Stimulated activated CD4-positive, alpha-beta T cell treated with anti-CD3 and anti-CD28 coated beads, Interleukin-2, amount 100 ng/mL, for 48 hours (primary cell): ENCODE measurements around the gene BRPF3.

Experiments
- DNase-seq, 2 donors: peaks; one replicate each; pipeline ENCODE4 v3.0.0-alpha.2; 2020

The BRPF3 gene

DNA sequence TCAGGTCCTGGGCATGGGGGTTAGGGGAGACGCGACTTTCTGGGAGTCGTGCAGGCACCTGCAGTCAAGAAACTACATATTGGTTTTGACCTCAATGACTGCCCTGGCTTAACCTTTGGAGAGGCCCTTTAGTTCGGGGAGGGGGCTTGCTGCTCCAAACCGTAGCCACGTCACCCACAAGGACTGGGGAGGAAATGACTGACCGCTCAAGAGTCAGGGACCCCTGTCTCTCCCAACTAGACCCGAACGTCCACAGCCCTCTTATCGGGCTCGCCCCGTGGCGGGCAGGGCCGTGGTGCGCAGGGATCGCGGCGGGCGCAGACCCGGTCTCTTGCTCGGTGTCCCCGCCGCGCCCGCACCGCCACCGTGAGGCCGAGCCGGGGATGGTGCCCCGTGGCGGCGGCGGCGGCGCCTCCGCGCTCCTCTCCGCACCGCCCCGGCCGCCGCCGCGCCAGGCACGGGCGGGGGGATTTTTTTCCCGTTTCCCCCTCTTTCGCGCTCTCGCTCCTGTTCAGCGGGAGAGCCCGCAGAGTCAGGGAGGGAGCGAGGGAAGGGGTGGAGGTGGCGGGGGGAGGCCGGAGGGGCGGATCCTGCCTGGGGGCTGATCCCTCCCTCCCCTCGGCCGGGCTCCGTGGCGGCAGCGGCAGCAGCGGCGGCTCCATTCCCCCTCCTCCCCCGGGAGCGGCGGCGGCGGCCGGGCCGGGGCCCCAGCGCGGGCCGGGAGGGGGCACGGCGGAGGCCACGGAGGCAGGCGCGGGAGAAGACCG lies at the start of gene BRPF3:
TSS of gene BRPF3 (plus strand) at position 632 of the 767 bp plus-strand sequence. CDS start 3,579 bp downstream, outside the sequence.
- DNase-seq = peak; percentile 62 to 70

GRCh38 chr6:36147294-36147693 lies 49.2 kb upstream of the BRPF3 start:
- DNase-seq = no peak

GRCh38 chr6:36149476-36149875 lies 47.1 kb upstream of the BRPF3 start:
- DNase-seq = no peak

GRCh38 chr6:36150283-36150682 lies 46.3 kb upstream of the BRPF3 start:
- DNase-seq = no peak

- no peak for DNase-seq
Measured at GRCh38 chr6:36154286-36154685, 42.3 kb upstream of the BRPF3 start.

DNA sequence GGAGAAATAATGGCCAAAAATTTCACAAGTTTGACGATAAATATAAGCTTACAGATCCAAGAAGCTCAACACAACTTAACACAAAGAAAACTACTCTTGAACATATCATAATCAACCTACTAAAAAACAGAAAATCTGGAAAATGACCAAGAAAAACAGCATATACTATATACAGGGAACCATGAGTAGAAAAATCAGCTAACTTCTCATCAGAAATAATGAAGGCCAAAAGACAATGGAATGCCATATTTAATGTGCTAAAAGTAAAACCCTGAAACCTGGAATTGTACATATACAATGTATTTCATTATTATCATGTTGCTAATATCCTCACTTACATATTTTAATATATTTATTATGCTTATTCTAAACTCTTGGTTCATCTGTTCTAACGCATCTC lies 40.9 kb upstream of the BRPF3 start:
- DNase-seq = no peak

GRCh38 chr6:36160147-36160760 lies 36.3 kb upstream of the BRPF3 start:
- no peak for DNase-seq

DNA sequence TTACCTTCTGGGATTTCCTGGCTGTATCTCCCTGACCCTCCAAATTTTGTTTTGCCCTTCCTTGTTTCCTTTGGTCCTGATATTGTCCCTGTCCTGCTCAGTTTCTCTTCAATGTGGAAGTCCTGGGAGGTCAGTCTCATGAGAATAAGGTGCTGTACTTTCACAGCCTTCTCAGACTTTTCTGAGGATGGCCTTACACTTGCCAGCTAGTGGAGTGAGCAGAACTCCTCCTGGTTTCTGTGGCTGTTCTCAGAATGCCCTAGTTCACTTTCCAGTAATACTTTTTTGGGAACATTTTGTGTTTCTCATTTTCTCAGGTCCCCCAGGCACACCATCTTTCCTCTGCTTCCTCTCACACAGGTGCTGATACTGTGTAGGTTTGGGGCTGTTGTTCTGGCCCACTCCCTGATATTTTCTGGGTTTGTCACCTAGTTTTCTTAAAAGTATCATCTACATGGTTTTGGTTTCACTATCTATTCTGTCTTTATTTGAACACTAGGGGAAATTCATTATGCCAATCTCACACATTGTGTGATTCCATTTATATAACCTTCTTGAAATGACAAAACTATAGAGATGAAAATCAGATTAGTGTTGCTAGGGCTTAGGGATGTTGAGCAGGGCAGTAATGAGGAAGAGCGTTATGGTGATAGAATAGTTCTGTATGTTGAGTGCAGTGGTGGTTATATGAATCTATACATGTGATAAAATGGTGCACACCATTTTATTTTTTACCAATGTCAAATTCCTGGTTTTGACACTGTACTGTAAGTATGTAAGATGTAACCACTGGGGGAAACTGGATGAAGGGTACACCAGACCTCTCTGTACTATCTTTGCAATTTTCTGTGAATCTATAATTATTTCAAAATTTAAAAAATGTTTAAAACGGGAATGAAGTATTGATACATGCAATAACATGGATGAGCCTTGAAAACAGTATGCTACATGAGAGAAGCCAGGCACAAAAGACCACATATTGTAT lies 27.2 kb upstream of the BRPF3 start:
- DNase-seq = no peak

DNA sequence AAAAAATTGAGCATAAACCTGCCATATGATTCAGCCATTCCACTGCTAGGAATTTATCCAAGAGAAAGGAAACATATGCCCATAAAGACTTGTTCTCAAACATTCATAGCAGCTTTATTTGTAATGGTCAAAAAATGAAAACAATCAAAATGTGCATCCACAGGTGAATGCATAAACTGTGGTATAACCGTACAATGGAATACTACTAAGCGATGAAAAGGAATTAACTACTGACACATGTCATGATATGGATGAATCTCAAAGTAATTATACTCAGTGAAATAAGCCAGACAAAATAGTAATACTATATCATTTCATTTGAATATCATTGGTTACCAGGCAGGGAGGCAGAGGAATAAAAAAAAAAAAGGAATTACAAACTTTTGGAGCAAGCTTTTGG lies 25.8 kb upstream of the BRPF3 start:
- no peak for DNase-seq

DNA sequence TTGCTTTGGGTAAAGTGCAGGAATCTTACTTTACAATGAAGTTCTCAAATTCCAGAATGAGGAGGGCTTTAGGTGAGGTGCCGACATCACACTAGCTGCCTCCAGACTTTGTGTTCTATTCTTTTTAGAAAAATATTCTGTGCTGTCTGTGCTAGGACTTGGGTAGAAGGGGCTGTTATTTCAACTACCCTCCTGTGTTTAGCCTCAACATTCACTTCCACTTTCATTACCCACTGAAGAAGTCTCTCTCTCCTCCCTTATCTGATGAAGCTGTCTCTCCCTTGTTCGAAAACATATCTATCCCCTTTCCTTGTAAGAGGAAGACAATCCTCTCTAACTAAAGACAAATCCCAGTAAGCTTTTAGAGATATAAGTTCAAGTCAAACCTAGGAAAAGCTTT lies 25.0 kb upstream of the BRPF3 start:
- DNase-seq = no peak

DNA sequence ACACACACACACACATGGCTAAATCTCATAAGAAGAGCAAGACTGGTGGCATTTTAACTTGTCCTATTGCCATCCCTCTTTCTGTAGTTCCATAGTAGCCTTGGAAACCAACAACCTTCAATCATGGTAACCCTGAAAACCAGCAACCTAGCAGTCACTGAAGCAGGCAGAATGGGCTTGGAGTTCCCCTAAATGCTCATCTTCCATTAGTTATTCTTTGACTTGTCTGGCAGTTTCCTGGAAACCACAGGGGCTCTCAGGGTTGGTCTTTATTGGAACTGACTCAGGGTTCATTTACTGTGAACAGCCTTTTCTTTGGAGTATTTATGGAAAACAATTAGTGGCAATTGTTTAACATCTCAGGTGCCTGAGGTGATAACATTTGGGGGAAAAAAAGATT lies 19.4 kb upstream of the BRPF3 start:
- no peak for DNase-seq

DNA sequence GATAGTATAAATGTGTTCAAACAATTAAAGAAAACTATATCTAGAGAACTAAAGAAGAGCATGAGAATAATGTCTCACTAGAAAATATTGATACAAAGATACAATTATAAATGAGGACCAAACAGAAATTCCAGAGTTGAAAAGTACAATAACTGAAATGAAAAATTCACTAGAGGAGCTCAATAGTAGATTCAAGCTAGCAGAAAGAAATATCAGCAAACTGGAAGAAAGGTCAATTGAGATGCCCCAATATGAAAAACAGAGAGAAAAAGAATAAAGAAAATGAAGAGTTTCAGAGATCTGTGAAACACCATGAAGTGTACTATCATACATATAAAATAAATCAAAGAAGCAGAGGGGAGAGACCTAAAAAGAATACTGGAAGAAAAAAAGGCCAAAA lies 18.0 kb upstream of the BRPF3 start:
- no peak for DNase-seq

DNA sequence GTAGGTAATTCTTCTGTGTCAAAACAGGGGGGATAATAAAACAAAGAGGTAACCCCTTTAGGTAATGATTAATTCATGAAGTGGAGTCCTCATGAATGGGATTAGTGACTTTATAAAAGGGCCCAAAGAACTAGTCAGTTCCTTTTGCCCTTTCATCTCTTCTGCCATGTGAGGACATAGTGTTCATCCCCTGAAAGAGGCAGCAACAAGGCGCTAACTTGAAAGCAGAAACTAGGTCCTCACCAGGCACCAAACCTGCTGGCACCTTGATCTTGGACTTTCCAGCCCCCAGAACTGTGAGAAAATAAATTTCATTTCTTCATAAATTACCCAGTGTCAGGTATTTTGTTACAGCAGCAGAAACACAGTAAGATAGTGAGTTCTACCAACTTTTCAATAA lies 16.4 kb upstream of the BRPF3 start:
- no peak for DNase-seq

- no peak for DNase-seq
Measured at GRCh38 chr6:36184311-36184710, 12.2 kb upstream of the BRPF3 start.

DNA sequence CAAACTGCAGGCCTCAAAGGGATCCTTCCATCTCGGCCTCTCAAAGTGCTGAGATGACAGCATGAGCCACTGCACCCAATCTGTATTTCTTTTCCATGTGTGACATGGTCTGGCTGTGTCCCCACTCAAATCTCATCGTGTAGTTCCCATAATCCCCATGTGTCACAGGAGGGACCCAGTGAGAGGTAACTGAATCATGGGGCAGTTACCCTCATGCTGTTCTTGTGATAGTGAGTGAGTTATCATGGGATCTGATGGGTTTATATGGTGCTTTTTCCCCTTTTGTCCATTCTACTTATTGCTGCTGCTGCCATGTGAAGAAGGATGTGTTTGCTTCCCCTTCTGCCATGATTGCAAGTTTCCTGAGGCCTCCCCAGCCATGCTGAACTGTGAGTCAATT lies 10.3 kb upstream of the BRPF3 start:
- DNase-seq = no peak

- DNase-seq = no peak
Measured at GRCh38 chr6:36187446-36187845, 9.1 kb upstream of the BRPF3 start.

DNA sequence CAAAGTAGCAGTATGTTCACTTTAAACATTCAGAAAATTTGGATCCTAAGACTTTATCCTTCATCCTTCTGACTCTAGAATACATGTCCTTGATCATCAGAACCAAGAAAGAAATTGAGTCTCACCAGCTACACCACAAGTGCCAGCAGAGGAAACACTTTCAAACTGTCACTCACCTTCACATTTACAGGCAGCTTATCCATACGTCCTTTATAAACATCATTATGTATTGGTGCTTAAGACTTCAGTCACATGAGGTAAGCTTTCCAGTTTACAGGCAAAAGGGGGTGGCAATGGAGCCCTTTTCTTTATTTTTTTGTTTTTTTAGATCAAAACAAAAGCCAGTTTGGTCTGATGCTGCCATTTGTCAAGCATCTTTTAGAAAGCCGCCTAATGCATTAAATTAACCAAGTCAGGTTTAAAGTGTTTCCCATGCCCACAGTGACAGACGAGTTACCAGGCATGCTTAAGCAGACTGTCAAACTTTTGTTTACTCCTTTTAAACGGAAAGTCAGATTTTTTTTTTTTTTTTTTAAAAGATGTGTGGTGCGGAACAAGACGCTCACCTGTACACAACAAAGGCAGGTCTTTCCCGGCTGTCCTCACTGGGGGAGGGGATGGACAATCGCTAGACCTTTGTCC lies 952 bp upstream of the BRPF3 start:
- DNase-seq = no peak

GRCh38 chr6:36196880-36197548 lies 470 bp downstream of the BRPF3 start:
- peak; percentile 100 for DNase-seq

DNA sequence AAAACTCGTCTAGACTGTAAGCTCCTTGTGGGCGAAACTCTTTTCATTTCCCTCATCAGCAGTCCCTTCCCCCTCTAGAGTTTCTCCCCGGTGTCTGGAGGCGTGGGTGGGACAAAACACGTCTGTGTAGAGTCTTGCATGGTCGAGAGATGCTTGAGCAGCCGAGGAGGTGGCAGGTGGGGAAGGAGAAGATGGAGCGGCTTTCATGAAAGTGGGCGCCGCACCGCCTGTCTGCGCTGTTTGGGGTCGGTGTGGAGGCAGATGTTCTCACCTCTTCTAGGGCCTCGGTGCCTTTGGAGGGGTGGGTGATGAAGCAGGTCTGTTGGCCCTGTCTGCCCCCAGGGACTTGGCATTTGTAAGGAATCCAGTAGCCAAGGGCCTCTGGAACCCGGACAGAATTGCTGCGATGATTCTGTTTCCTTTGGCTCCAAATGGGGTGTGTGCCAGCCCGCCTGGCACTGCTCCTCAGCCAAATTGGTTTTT lies 1.2 kb downstream of the BRPF3 start:
- DNase-seq = no peak

DNA sequence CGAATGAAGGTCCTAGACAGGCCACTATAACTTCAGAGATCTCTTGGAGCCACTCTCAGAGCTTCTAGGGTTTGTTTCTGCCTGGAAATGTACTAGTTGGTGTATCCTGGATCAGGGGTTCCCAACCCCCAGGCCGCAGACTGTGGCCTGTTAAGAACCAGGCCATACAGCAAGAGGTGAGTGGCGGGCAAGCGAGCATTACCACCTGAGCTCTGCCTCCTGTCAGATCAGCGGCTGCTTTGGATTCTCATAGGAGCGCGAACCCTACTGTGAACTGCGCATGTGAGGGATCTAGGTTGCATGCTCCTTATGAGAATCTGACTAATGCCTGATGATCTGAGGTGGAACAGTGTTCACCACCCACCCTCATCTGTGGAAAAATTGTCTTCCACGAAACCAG lies 2.4 kb downstream of the BRPF3 start:
- DNase-seq = no peak

DNA sequence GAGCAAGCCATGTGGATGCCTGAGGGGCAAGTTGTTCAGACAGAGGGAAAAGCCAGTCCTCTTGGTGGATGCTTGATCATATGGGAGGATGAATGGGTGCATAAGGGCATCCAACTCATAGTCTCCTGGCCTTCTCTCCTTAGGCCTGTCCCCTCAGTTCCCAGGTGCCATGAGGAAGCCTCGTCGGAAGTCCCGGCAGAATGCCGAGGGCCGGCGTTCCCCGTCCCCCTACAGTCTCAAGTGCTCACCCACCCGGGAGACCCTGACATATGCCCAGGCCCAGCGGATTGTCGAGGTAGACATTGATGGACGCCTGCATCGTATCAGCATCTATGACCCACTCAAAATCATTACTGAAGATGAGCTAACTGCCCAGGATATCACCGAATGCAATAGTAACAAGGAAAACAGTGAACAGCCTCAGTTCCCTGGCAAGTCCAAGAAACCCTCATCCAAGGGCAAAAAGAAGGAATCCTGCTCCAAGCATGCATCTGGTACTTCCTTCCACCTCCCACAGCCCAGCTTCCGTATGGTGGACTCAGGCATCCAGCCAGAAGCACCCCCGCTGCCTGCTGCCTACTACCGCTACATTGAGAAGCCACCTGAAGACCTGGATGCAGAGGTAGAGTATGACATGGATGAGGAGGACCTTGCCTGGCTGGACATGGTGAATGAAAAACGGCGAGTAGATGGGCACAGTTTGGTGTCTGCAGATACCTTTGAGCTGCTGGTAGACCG lies 3.8 kb downstream of the BRPF3 start:
- no peak for DNase-seq
